ENCODE results near the gene FAM185A.
"Not testable (repeated sequence)": the region's sequence is repeated elsewhere in the genome, so short reads cannot be mapped to it uniquely, and the experiment has no call there.

The FAM185A gene

DNA sequence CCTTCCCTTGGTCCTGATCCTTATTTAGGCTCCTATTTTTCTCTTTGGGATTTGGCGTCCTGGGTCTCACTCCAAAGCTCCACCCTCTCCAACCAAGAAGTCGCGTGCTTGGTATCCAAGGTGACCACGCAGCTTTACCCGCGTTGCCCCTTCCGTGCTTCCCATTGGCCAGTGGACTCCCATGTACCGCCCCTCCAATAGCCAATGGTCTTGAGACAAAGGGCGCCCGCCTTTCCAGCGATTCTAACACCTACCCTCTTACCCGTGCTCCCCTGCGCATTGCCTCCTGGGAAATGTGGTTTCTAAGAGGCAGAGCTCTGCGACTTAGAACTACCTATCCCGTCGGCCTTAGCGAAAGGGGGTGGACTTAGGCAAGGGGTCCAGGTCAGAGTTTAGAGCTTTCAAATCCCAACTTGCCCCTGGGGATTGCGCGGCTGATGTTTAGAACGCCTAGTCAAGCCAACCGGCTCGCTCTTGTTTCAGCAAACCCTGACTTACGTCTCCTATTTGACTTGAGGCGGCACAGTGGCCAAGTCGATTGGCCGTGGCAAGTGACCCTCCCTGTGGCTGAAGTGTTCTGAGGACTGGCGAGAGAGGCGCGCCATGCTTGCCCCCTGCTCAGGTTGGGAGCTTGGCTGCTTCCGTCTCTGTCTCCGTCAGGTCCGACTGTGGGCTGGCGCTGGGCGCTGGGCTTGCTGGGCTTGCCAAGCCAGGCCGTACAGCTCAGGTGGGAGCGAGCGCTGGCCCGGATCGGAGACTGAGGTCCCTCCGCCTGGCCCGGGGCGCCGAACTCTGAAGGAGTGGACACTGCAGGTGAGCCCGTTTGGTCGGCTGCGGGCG, at the start of gene FAM185A:
TSS of gene FAM185A (plus strand) at position 395 of the 840 bp plus-strand sequence. CDS start at position 604, 209 bp downstream.
- DNase-seq = peak; percentile 98 to 99

GRCh38 chr7:102713011-102713690, 35.6 kb upstream of the FAM185A start:
- DNase-seq = peak; percentile 62 to 66

DNA sequence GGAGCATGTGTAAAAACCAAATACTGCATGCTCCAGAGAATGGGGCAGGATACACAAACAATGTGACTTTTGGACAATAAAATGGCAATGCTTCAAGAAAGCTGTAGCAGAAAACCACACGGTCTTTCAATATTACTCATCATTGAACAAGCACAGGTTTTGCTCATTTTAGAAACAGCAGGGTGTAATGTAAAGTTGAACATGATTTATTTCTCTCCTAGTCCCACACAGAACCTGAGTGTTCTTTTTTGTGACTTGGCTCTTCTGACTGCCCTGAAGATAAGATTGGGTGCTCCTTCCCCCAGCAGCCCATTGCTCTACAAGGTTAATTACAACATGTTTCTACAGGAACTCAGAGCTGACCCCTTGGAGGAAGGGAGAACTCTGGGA, 35.1 kb upstream of the FAM185A start:
- DNase-seq = not testable (repeated sequence)

DNA sequence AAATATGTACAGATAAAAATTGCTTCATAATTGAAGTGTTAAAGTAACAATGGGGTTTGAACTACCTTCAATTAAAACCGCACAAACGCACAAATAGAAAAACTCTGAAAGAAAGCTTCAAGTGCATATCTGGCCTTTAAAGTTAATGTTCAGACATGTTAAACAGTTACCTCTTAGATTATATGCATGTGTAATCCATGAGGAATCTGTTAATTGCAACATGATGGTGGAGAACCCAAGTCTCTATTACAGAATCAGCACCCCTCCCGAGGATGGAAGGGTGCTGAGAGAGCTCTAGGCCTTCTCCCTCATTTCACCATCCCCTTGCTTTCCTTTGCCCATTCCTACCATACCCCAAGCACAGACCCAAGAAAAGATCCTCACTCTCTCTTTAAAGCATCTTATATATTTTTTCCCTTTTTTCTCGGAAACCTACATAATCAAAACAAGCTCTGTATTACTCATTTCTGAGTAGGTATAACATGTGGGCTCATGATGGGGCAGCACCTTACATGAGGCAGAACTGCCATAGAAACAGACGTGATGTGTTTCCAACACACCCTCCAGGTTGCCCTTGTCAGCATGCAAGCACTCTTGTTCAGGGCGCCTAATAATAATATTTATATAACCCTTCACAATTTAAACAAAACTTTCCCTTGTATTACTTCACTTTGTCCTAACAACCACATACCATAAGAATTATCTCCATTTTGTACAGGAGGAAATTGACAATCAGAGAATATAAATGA, 33.9 kb upstream of the FAM185A start:
- DNase-seq = not testable (repeated sequence)

DNA sequence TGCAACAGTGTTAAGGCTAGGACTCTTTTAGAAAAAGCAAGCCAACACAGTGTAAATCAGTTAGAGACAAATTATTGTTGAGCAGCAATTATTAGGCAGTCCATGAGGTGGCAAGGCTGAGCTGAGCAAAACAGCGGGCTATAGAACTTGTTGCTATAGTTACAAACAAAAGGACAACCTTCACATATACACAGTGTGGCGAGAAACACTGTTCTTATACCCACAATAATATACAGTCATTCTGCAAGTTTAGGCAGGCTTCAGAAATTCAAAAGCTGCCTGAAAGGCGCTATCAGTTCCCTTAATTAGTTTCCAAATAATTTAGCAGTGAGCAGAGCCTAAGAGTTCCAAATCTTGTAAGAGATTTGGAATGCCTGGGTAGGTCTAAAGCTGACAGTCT, 33.1 kb upstream of the FAM185A start:
- DNase-seq = not testable (repeated sequence)

DNA sequence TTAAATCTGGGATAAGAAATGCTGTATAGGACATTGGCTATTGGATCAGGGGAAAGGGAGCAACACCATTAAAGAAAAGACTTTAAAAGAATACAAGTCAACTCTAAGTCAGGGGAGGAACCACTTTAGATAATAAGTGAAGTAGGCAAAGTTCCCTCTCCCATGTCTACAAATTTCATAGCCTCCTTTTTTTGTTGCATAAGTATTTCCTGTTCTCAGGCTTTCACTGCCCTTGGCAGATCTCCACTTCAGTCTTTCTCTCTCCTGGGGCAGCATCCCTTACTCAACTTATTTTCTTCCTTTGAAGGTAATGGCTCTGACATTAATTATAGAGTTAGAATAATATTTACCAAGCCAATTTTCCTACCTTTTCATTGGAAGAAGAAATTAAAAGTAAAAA, 30.3 kb upstream of the FAM185A start:
- DNase-seq = peak; percentile 14 to 28

DNA sequence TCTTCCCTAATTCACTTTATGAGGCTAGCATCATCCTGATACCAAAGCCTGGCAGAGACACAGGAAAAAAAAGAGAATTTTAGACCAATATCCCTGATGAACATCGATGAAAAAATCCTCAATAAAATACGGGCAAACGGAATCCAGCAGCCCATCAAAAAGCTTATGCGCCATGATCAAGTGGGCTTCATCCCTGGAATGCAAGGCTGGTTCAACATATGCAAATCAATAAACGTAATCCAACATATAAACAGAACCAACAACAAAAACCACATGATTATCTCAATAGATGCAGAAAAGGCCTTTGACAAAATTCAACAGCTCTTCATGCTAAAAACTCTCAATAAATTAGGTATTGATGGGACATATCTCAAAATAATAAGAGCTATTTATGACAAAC, 22.6 kb upstream of the FAM185A start:
- not testable (repeated sequence) for DNase-seq

GRCh38 chr7:102729670-102730069, 19.1 kb upstream of the FAM185A start:
- DNase-seq = not testable (repeated sequence)

GRCh38 chr7:102730431-102730830, 18.4 kb upstream of the FAM185A start:
- DNase-seq = not testable (repeated sequence)

GRCh38 chr7:102742002-102742771, 6.6 kb upstream of the FAM185A start:
- peak; percentile 14 to 39 for DNase-seq

DNA sequence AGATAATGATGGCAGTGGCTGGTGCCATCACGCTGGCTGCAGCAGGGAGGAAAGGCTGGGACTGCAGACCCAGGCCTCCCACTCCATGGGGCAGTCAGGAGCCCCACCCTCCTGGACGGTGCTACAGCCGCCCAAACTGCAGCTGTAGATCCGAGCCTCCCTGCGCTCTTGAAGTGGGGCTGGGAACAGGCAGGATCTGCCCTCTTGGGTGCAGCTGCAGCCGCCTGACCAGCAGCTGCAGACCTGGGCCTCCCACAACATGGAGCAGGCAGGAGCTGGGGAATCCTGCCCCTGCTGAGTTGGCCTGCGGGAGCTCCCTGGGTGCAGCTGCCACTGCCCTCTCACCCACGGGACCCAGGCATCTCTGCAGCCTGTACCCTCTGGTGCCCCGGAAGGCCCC, 4.9 kb upstream of the FAM185A start:
- not testable (repeated sequence) for DNase-seq

- peak; percentile 12 to 35 for DNase-seq
These were observed 3.1 kb upstream of the FAM185A start for GRCh38 chr7:102745494-102746288.

- not testable (repeated sequence) for DNase-seq
These were observed 617 bp downstream of the FAM185A start for GRCh38 chr7:102749445-102749786.

GRCh38 chr7:102758227-102758626, 9.4 kb downstream of the FAM185A start:
- DNase-seq = not testable (repeated sequence)

GRCh38 chr7:102759934-102760333, 11.1 kb downstream of the FAM185A start:
- peak in 1 of 2 donors; percentile 16 for DNase-seq

GRCh38 chr7:102761234-102761633, 12.4 kb downstream of the FAM185A start:
- not testable (repeated sequence) for DNase-seq

- DNase-seq = not testable (repeated sequence)
These were observed 14.6 kb downstream of the FAM185A start for GRCh38 chr7:102763295-102763905.

DNA sequence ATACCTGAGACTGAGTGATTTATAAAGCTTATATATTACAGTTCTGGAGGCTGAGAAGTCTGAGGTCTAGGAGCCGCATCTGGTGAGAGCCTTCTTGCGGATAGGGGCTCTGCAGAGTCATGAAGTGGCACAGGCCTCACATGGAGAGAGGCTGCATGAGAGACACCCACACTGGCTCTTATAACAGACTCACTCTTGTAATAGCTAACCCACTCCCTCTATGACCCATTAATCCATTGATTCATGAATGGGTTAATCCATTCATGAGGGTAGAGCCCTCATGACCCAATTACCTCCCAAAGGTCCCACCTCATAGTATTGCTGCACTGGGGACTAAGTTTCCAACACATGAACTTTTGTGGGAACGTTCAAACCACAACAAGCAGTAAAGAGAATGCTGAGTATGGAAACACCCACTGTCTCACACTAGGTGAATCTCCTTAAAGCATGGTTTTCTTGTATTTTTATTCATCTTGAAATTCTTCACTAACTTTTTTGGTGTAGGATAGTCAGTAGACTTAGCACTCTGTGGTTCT, 20.9 kb downstream of the FAM185A start:
- not testable (repeated sequence) for DNase-seq

DNA sequence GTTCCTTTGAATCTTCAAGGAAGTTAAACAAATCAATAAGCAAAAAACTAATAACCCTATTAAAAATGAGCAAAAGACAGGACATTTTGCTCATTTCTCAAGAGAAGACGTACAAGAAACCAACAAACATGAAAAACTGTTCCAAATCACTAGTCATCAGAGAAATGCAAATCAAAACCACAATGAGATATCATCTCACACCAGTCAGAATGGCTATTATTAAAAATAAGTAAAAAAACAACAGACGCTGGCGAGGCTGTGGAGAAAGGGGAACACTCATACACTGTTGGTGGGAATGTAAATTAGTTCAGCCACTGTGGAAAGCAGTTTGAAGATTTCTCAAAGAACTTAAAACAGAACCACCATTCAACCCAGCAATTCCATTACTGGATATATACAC, 21.7 kb downstream of the FAM185A start:
- not testable (repeated sequence) for DNase-seq

DNA sequence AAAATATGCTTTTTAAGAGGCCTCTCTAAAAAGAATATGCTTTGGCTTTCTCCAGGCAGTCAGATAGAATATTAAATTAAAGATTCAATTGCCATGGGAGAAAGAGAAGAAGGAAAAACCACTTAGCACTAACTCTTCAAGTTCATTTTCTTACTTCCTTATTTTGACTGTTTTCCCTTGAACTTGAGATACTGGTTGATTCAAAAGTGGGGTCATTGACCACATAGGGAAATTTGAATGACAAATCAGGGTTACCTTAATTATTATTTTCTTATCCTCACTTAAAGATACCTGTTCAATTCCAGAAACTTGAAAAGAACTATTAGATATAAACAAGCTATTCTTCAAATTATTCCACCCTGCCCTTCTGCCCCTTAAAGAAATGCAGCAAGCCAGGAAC, 27.4 kb downstream of the FAM185A start:
- DNase-seq = not testable (repeated sequence)

DNA sequence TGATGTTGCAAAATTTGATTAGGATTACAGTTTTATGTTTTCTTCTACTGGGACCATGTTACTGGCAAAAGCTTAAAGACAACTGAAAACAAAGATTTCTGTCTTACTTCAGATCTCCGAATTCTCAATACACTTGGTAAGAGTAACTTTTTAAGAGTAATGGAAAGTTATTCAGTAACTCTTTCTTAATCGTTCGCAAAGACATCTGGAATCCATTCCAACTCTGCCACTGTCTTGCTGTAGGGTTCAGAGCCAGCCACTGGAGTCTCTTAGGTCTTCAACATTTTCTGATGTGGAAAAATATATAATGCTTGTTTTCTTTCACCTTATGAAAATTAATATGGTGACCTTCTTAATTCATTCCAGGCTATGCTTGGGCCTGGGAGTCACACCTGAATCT, 29.9 kb downstream of the FAM185A start:
- DNase-seq = not testable (repeated sequence)
